ENCODE measurements around the gene NUBPL.
"Not testable (repeated sequence)": the region's sequence is repeated elsewhere in the genome, so short reads cannot be mapped to it uniquely, and the experiment has no call there.

Gene NUBPL

DNA sequence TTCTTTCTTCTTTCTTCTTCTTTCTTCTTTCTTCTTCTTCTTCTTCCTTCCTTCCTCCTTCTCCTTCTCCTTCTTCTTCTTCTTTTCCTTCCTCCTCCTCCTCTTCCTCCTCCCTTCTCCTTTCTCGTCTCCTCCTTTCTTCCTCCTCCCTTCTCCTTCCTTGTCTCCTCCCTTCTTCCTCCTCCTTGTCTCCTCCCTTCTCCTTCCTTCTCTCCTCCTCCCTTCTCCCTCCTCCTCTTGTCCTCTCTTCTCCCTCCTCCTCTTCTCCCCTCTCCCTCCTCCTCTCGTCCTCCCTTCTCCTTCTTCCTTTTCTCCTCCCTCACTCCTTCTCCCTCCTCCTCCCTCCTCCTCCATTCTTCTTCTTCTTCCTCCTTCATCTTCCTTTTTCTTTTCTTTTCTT lies 44.5 kb downstream of the NUBPL start:
- Mint-ChIP-seq H3K4me3 (no peak overlapping the region), H3K9me3 (peaks cover 20% of the 10 kb centered on the region), H3K27me3 (no peaks in the 10 kb centered on the region), H3K27ac (no peak overlapping the region), H3K36me3 (peaks cover 32% of the 10 kb centered on the region), H3K4me1 (no peaks in the 10 kb centered on the region)

DNA sequence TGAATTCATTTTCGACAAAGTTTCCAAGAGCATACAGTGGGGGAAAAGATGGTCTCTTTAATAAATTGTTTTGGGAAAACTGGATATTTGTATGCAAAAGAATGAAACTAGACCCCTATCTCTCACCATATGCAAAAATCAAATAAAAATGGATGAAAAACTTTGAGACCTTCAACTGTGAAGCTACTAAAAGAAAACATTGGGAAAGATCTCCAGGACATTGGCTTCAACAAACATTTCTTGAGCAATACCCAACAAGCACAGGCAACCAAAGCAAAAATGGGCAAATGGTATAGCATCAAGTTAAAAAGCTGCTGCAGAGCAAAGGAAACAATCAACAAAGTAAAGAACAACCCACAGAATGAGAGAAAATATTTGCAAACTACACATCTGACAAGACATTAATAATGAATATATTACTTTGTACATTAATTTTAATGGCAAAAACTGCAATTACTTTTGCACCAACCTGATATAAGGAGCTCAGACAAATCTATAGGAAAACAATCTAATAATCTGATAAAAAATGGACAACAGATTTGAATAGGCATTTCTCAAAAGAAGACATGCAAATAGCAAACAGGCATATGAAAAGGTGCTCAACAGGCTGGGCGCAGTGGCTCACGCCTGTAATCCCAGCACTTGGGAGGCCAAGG lies 50.7 kb downstream of the NUBPL start:
- Mint-ChIP-seq H3K27me3 (no peaks in the 10 kb centered on the region), H3K27ac (no peak overlapping the region), H3K4me1 (peaks cover 2% of the 10 kb centered on the region), H3K9me3 (peaks cover 35% of the 10 kb centered on the region), H3K36me3 (peaks cover 39% of the 10 kb centered on the region), H3K4me3 (no peak overlapping the region)

DNA sequence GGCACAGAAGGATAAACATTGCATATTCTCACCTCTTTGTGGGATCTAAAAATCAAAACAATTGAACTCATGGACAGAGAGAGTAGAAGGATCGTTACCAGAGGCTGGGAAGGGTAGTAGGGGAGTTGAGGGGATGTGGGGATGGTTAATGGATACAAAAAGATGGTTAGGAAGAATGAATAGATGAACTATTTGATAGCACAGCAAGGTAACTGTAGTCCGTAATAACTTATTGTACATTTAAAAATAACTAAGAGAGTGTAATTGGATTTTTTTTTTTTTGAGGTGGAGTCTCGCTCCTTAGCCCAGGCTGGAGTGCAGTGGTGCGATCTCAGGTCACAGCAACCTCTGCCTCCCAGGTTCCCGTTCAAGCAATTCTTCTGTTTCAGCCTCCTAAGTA lies 52.0 kb downstream of the NUBPL start:
- Mint-ChIP-seq H3K27me3 (no peaks in the 10 kb centered on the region), H3K4me3 (no peak overlapping the region), H3K4me1 (peaks cover 7% of the 10 kb centered on the region), H3K27ac (no peak overlapping the region), H3K36me3 (peaks cover 37% of the 10 kb centered on the region), H3K9me3 (peaks cover 28% of the 10 kb centered on the region)

DNA sequence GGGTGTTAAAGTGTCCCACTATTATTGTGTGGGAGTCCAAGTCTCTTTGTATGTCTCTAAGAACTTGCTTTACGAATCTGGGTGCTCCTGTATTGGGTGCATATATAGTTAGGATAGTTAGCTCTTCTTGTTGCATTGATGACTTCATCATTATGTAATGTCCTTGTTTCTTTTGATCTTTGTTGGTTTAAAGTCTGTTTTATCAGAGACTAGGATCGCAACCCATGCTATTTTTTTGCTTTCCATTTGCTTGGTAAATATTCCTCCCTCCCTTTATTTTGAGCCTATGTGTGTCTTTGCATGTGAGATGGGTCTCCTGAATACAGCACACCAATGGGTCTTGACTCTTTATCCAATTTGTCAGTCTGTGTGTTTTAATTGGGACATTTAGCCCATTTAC lies 57.7 kb downstream of the NUBPL start:
- Mint-ChIP-seq H3K9me3 (peaks cover 15% of the 10 kb centered on the region), H3K36me3 (peaks cover 59% of the 10 kb centered on the region), H3K4me1 (peaks cover 11% of the 10 kb centered on the region)
- H3K4me3 Mint-ChIP-seq, H3K27ac Mint-ChIP-seq, H3K27me3 Mint-ChIP-seq: not testable (repeated sequence)

DNA sequence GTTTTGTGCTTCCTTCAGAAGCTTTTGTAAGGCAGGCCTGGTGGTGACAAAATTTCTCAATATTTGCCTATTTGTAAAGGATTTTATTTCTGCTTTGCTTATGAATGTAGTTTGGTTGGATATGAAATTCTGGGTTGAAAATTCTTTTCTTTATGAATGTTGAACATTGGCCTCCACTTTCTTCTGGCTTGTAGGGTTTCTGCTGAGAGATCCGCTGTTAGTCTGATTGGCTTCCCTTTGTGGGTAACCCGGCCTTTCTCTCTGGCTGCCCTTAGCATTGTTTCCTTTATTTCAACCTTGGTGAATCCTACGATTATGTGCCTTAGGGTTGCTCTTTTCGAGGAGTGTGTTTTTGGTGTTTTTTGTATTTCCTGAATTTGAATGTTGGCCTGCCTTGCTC lies 58.2 kb downstream of the NUBPL start:
- Mint-ChIP-seq H3K4me1 (peaks cover 11% of the 10 kb centered on the region), H3K36me3 (peaks cover 63% of the 10 kb centered on the region), H3K27ac (no peak overlapping the region), H3K9me3 (peaks cover 19% of the 10 kb centered on the region), H3K27me3 (no peaks in the 10 kb centered on the region), H3K4me3 (no peak overlapping the region)

DNA sequence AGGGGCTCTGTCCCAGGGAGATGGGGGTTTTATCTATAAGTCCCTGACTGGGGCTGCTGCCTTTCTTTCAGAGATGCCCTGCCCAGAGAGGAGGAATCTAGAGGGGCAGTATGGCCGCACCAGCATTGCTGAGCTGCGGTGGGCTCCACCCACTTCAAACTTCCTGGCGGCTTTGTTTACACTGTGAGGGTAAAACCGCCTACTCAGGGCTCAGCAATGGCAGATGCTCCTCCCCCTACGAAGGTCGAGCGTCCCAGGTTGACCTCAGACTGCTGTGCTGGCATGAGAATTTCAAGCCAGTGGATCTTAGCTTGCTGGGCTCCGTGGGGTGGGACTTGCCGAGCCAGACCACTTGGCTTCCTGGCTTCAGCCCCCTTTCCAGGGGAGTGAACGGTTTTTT lies 59.7 kb downstream of the NUBPL start:
- Mint-ChIP-seq H3K9me3 (peaks cover 18% of the 10 kb centered on the region), H3K36me3 (peaks cover 60% of the 10 kb centered on the region), H3K4me1 (peaks cover 11% of the 10 kb centered on the region)
- not testable (repeated sequence) for H3K27ac Mint-ChIP-seq, H3K27me3 Mint-ChIP-seq, H3K4me3 Mint-ChIP-seq

DNA sequence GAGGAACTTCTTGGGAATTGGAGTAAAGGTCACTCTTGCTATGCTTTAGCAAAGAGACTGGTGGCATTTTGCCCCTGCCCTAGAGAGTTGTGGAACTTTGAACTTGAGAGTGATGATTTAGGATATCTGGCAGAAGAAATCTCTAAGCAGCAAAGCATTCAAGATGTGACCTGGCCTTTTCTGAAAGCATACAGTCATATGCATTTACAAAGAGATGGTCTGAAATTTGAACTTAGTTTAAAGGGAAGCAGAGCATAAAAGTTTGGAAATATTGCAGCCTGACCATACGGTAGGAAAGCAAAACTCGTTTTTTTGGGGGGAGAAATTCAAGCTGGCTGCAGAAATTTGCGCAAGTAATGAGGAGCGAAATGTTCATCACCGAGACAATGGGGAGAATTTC lies 60.9 kb downstream of the NUBPL start:
- Mint-ChIP-seq H3K4me1 (peaks cover 7% of the 10 kb centered on the region), H3K36me3 (peaks cover 54% of the 10 kb centered on the region), H3K27ac (no peak overlapping the region), H3K4me3 (no peak overlapping the region), H3K9me3 (peaks cover 18% of the 10 kb centered on the region), H3K27me3 (no peaks in the 10 kb centered on the region)

DNA sequence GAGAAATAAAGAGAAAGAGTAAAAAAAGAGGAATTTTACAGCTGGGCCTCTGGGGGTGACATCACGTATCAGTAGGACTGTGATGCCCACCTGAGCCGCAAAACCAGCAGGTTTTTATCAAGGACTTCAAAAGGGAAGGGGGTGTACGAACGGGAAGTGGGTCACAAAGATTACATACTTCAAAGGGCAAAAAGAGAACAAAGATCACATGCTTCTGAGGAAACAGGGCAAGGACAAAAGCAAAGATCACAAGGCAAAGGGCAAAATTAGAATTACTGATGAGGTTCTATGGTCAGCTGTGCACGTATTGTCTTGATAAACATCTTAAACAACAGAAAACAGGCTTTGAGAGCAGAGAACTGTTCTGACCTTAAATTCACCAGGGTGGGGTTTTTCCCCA lies 91.7 kb downstream of the NUBPL start:
- H3K27ac Mint-ChIP-seq, H3K4me3 Mint-ChIP-seq, H3K4me1 Mint-ChIP-seq, H3K27me3 Mint-ChIP-seq: not testable (repeated sequence)
- Mint-ChIP-seq H3K9me3 (peaks cover 27% of the 10 kb centered on the region), H3K36me3 (peaks cover 30% of the 10 kb centered on the region)

DNA sequence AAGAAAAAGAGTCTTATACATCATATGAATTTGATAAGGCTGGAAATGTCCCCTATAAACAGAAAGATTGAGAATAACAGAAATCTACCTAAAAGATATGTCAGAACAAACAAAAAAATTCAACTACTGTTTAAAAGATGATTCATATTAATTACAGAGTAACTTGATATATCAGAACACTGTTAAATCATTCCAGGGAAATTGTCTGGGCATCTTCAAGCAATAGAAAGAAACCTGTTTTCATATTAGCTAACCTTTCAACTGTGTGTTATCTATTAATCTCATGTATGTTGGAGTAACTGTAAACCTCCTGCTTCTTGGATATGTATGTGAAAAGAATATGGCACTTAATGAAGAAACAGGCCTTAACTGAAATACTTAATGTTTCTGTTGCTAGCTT lies 96.7 kb downstream of the NUBPL start:
- Mint-ChIP-seq H3K27ac (no peak overlapping the region), H3K27me3 (no peaks in the 10 kb centered on the region), H3K36me3 (peaks cover 35% of the 10 kb centered on the region), H3K4me3 (no peak overlapping the region), H3K9me3 (peaks cover 22% of the 10 kb centered on the region), H3K4me1 (peaks cover 17% of the 10 kb centered on the region)

DNA sequence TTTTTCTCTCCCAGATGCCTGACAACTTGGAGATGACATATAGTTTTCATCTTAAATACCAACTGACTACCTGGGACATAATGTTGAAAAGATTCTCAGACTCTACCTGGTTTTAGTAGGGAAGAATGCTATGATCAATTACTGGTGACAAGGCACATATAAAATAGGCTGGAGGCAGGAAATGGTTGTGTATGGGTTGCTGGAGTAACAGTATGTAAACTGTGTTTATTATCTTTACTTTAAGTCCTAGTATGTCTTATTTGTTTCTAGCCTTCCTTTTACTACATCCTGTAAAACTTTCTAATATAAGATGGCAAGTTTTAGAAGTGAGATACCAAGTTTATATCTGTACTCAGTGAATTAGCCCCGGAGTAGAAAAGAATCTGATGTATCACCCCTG lies 98.1 kb downstream of the NUBPL start:
- Mint-ChIP-seq H3K27ac (no peak overlapping the region), H3K9me3 (peaks cover 20% of the 10 kb centered on the region), H3K4me3 (no peak overlapping the region), H3K27me3 (no peaks in the 10 kb centered on the region), H3K36me3 (peaks cover 31% of the 10 kb centered on the region), H3K4me1 (peaks cover 17% of the 10 kb centered on the region)

DNA sequence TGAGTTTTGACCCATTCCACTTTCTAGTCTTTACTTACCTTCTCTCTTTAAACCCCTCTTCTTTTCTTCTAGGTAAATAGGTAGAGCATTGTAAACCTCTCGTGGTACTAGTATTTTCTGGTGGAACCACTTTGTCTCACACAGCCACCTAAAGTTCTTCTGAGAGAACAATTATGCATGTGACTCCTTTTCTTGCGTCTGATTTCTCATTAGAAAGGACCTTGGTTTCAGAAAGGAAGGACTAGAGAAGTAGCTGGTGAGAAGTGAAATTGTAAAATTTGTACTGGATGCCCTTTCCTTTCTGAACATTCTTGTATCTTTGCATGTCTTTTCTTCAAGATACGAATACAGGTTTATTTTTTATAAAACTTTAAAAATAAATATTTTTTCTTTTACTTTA lies 99.0 kb downstream of the NUBPL start:
- H3K36me3 Mint-ChIP-seq: peaks cover 31% of the 10 kb centered on the region
- H3K4me3 Mint-ChIP-seq: no peak overlapping the region
- peaks cover 21% of the 10 kb centered on the region for H3K4me1 Mint-ChIP-seq
- H3K9me3 Mint-ChIP-seq: peaks cover 23% of the 10 kb centered on the region
- H3K27me3 Mint-ChIP-seq: no peaks in the 10 kb centered on the region
- H3K27ac Mint-ChIP-seq: no peak overlapping the region

DNA sequence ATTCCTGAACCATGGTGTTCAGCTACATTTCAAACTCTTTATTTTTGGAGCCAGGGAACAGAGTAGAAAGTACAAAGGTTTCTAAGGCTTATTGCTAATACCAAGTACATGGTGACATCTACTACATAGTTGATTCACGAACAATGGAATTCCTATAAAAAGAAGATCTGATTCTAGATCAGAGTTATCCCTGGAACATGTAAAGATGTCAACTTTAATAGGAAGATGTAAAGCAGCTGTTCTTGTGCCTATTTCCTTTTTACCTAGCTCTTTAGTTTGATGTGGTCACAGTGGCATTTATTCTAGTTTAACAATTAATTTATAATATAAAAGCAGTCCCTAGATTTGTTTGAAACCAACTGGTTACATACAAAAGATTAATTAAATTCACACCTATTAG lies 99.5 kb downstream of the NUBPL start:
- Mint-ChIP-seq H3K27me3 (no peaks in the 10 kb centered on the region), H3K36me3 (peaks cover 34% of the 10 kb centered on the region), H3K9me3 (peaks cover 29% of the 10 kb centered on the region), H3K27ac (no peak overlapping the region), H3K4me3 (no peak overlapping the region), H3K4me1 (peaks cover 23% of the 10 kb centered on the region)

DNA sequence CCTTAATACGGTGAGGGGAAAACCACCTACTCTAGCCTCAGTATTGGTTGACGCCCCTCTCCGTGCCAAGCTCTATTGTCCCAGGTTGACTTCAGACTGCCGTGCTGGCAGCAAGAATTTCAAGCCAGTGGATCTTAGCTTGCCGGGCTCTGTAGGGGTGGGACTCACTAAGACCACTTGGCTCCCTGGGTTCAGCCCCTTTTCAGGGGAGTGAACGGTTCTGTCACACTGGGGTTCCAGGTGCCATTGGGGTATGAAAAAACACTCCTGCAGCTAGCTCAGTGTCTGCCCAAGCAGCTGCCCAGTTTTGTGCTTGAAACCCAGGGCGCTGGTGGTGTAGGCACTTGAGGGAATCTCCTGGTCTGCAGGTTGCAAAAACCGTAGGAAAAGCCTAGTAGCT lies 107.1 kb downstream of the NUBPL start:
- no peak overlapping the region for H3K4me3 Mint-ChIP-seq
- no peak overlapping the region for H3K27ac Mint-ChIP-seq
- peaks cover 46% of the 10 kb centered on the region for H3K9me3 Mint-ChIP-seq
- peaks cover 40% of the 10 kb centered on the region for H3K36me3 Mint-ChIP-seq
- peaks cover 6% of the 10 kb centered on the region for H3K4me1 Mint-ChIP-seq
- no peaks in the 10 kb centered on the region for H3K27me3 Mint-ChIP-seq

DNA sequence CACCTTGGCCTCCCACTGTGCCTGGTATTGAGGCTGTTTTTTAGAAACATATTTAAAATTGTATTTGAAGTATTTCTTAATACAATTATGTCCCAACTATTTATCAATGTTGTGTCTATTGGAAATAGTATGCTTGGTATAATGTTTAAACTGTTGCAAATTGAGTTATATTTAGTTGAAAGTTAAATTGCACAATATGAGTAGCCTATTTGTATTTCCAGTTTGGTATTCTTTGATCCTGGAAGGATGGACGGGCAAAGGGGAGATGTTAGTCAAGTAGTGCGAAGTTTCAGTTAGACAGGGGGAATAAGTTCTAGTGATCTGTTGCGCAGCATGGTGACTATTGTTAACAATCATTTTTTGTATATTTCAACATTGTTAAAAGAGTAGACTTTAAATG lies 111.5 kb downstream of the NUBPL start:
- Mint-ChIP-seq H3K4me1 (no peaks in the 10 kb centered on the region), H3K27ac (no peak overlapping the region), H3K36me3 (peaks cover 30% of the 10 kb centered on the region), H3K9me3 (peaks cover 23% of the 10 kb centered on the region), H3K4me3 (no peak overlapping the region), H3K27me3 (no peaks in the 10 kb centered on the region)

DNA sequence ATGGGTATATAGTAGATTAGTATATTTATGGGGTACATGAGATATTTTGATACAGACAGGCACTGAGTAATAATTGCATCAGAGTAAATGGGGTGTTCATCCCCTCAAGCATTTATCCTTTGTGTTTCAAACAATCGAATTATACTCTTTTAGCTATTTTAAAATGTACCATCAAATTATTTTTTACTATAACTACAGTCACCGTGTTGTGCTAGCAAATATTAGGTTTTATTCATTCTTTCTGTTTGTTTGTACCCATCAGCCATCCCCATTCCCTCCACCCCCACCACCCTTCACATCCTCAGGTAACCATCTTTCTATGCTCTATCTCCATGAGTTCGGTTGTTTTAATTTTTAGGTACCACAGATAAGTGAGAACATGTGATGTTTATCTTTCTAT lies 115.8 kb downstream of the NUBPL start:
- H3K4me3 Mint-ChIP-seq: no peak overlapping the region
- peaks cover 27% of the 10 kb centered on the region for H3K36me3 Mint-ChIP-seq
- H3K9me3 Mint-ChIP-seq: peaks cover 5% of the 10 kb centered on the region
- H3K4me1 Mint-ChIP-seq: no peaks in the 10 kb centered on the region
- H3K27me3 Mint-ChIP-seq: no peaks in the 10 kb centered on the region
- no peak overlapping the region for H3K27ac Mint-ChIP-seq

DNA sequence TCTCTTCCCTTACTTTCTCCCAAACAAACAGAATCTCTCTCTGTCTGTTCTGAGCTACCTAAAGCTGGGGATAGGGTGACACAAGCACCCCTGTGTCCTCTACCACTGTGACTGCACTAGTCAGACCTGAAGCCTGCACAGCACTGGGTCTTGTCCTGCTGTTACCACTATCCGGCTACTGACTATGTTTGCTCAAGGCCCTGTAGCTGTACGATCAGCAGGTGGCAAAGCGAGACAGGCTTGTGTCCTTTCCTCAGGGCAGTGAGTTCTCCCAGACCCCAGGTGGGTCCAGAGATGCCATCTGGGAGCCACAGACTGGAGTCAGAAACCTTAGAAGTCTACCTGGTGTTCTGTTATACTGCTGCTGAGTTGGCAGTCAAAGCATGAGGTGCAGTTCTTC lies 116.4 kb downstream of the NUBPL start:
- Mint-ChIP-seq H3K4me3 (no peak overlapping the region), H3K9me3 (peaks cover 5% of the 10 kb centered on the region), H3K27me3 (no peaks in the 10 kb centered on the region), H3K27ac (no peak overlapping the region), H3K4me1 (no peaks in the 10 kb centered on the region), H3K36me3 (peaks cover 30% of the 10 kb centered on the region)
